GM12878 (cell line): ENCODE data around the gene KTN1. TPM values are rescaled to one million over a fixed set of nuclear protein-coding genes. Genes with fewer than 3 reads are reported as not detected.

Experiments used
- FOXM1 ChIP-seq: IDR thresholded peaks from 2 replicates; pipeline ENCODE4 v1.6.1; 2012; ENCODE audit warnings: low read depth, mild to moderate bottlenecking, inconsistent platforms, low read length, moderate library complexity
- HCFC1 ChIP-seq: fragments of 150-350 bp; IDR thresholded peaks from 2 replicates; pipeline ENCODE4 v1.6.1; 2014; ENCODE audit warnings: low read length
- IKZF1 ChIP-seq: fragments of 450-650 bp; conservative IDR thresholded peaks from 2 replicates; pipeline ENCODE4 v1.6.1; 2017; ENCODE audit warnings: antibody characterized with exemption, mild to moderate bottlenecking
- MAX ChIP-seq: IDR thresholded peaks from 2 replicates; pipeline ENCODE4 v1.6.1; 2012; ENCODE audit warnings: low read depth, low read length, improper control_type of control experiment
- MYB ChIP-seq: fragments of 150-350 bp; IDR thresholded peaks from 2 replicates; pipeline ENCODE4 v1.6.1; 2014; ENCODE audit warnings: mild to moderate bottlenecking, low read depth, low read length, borderline replicate concordance
- NFXL1 ChIP-seq: fragments of 450-650 bp; IDR thresholded peaks from 2 replicates; pipeline ENCODE4 v1.6.1; 2017; ENCODE audit warnings: antibody characterized with exemption, mild to moderate bottlenecking, borderline replicate concordance
- NKRF ChIP-seq: fragments of 450-650 bp; conservative IDR thresholded peaks from 2 replicates; pipeline ENCODE4 v1.6.1; 2017; ENCODE audit warnings: mild to moderate bottlenecking, moderate library complexity
- NR2C1 ChIP-seq: fragments of 450-650 bp; IDR thresholded peaks from 2 replicates; pipeline ENCODE4 v1.6.1; 2017; ENCODE audit warnings: antibody characterized with exemption, mild to moderate bottlenecking, moderate library complexity
- PAX8 ChIP-seq: fragments of 450-650 bp; IDR thresholded peaks from 2 replicates; pipeline ENCODE4 v1.6.1; 2017; ENCODE audit warnings: mild to moderate bottlenecking, moderate library complexity
- RBBP5 ChIP-seq: fragments of 200-600 bp; sonication (generic); conservative IDR thresholded peaks from 2 replicates; pipeline ENCODE4 v1.6.1; 2016
- RFX5 ChIP-seq: IDR thresholded peaks from 2 replicates; pipeline ENCODE4 v1.6.1; 2011; ENCODE audit warnings: low read depth, low read length, improper control_type of control experiment
- SIN3A ChIP-seq: IDR thresholded peaks from 2 replicates; pipeline ENCODE4 v1.6.1; 2012; ENCODE audit warnings: low read depth, low read length, improper control_type of control experiment
- SMARCA5 ChIP-seq: fragments of 450-650 bp; IDR thresholded peaks from 2 replicates; pipeline ENCODE4 v1.6.1; 2017; ENCODE audit warnings: mild to moderate bottlenecking
- SP1 ChIP-seq: IDR thresholded peaks from one replicate; pipeline ENCODE4 v1.6.1; 2011; ENCODE audit warnings: low read depth, low read length
- TARDBP ChIP-seq: IDR thresholded peaks from 2 replicates; pipeline ENCODE4 v1.6.1; 2016; ENCODE audit warnings: borderline replicate concordance
- YBX1 ChIP-seq: fragments of 450-650 bp; IDR thresholded peaks from 2 replicates; pipeline ENCODE4 v1.6.1; 2016; ENCODE audit warnings: antibody characterized with exemption
- ZBTB33 ChIP-seq: fragments of 450-650 bp; IDR thresholded peaks from 2 replicates; pipeline ENCODE4 v1.6.1; 2017; ENCODE audit warnings: mild to moderate bottlenecking
- ZNF274 ChIP-seq: IDR thresholded peaks from one replicate; pipeline ENCODE4 v1.8.0; 2011; ENCODE audit not compliant: insufficient read length, insufficient read depth
- ZNF592 ChIP-seq: fragments of 450-650 bp; IDR thresholded peaks from 2 replicates; pipeline ENCODE4 v1.6.1; 2017; ENCODE audit warnings: mild to moderate bottlenecking, moderate library complexity
- ZNF687 ChIP-seq: fragments of 450-650 bp; IDR thresholded peaks from 2 replicates; pipeline ENCODE4 v1.6.1; 2017; ENCODE audit warnings: mild to moderate bottlenecking, moderate library complexity
- polyA plus RNA-seq, 11 experiments: library from polyadenylated mRNA; depleted of rRNA in 4 of 11; unstranded in 6 of 11; stranded (reverse) in 5 of 11; fragments of >200 nt; fragmentation: Nextera tagmentation in 4 of 11; fragmentation: Illumina TruSeq in 1 of 11; extraction: Ambion mirVana in 4 of 11; extraction: Trizol in 1 of 11; gene quantifications; 1 replicate in 1 of 11; 2 replicates in 10 of 11; pipeline versions ENCODE4 v1.2.1 to v1.2.3, GENCODE V29; 2011 to 2016; ENCODE audit warnings: inconsistent platforms in 2 of 11, missing spikeins in 2 of 11, low read depth in 1 of 11
- total RNA-seq, 4 experiments: library from RNA; depleted of rRNA in 3 of 4; stranded (reverse); fragments of >200 nt in 3 of 4; fragmentation: Illumina TruSeq in 1 of 4; extraction: Trizol in 1 of 4; gene quantifications; 2 replicates each; pipeline versions ENCODE4 v1.2.1 to v1.2.3, GENCODE V29; 2013 to 2021

The KTN1 gene
- total and polyA plus RNA-seq, 10 of the 15 experiments (the other 5 are each of a cell fraction or from before 2014, with no cell fraction given): 50.6 to 154 (median 84.2) TPM

- TF ChIP-seq ZNF592: no peak
- TF ChIP-seq YBX1: no peak
- no peak for TF ChIP-seq SMARCA5
- no peak for TF ChIP-seq ZBTB33
- no peak for TF ChIP-seq PAX8
- TF ChIP-seq TARDBP: no peak
- no peak for TF ChIP-seq MAX
- TF ChIP-seq NKRF: no peak
- TF ChIP-seq NFXL1: no peak
- TF ChIP-seq MYB: no peak
- no peak for TF ChIP-seq NR2C1
- no peak for TF ChIP-seq ZNF274
- TF ChIP-seq SIN3A: no peak
- no peak; the same call in 1 of the 2 replicates for TF ChIP-seq FOXM1
- TF ChIP-seq RFX5: no peak
- TF ChIP-seq RBBP5: no peak
- no peak for TF ChIP-seq ZNF687
- TF ChIP-seq IKZF1: peak; percentile 38; the same call in 1 of the 2 replicates
- TF ChIP-seq HCFC1: no peak
- no peak for TF ChIP-seq SP1
Measured at GRCh38 chr14:55577229-55577628, 2.8 kb upstream of the KTN1 start (continued).
